SJCRH30 (cell line): ENCODE data around the gene KIAA1755. TPM values are rescaled to one million over a fixed set of nuclear protein-coding genes. Genes with fewer than 3 reads are reported as not detected.

Experiments
- DNase-seq, 2 experiments: peaks; one replicate each; pipeline ENCODE4 v3.0.0-alpha.2; 2015 to 2020
- H3K27ac ChIP-seq: fragments of 250-450 bp; sonication (Bioruptor Pico); 2 replicates; pipeline ENCODE4 v1.5.1; 2020; ENCODE audit warnings: mild to moderate bottlenecking, moderate library complexity
- H3K27me3 ChIP-seq: fragments of 250-450 bp; sonication (Bioruptor Pico); 2 replicates; pipeline ENCODE4 v1.5.1; 2020; ENCODE audit warnings: mild to moderate bottlenecking, moderate library complexity
- H3K36me3 ChIP-seq: fragments of 250-450 bp; sonication (Bioruptor Pico); 2 replicates; pipeline ENCODE4 v1.5.1; 2020; ENCODE audit warnings: mild to moderate bottlenecking, moderate library complexity
- H3K4me1 ChIP-seq: fragments of 250-450 bp; sonication (Bioruptor Pico); 2 replicates; pipeline ENCODE4 v1.5.1; 2020; ENCODE audit warnings: mild to moderate bottlenecking, moderate library complexity
- H3K4me3 ChIP-seq: fragments of 250-450 bp; sonication (Bioruptor Pico); 2 replicates; pipeline ENCODE4 v1.5.1; 2020; ENCODE audit warnings: mild to moderate bottlenecking, moderate library complexity
- H3K9me3 ChIP-seq: fragments of 250-450 bp; sonication (Bioruptor Pico); replicated peaks from 2 replicates; pipeline ENCODE4 v1.5.1; 2020; ENCODE audit warnings: mild to moderate bottlenecking, moderate library complexity
- total RNA-seq: library from RNA; depleted of rRNA; stranded (reverse); fragments of >200 nt; shearing (Covaris generic); gene quantifications from 2 replicates; pipeline ENCODE4 v1.2.3, GENCODE V29; 2014

Gene KIAA1755
- total RNA-seq, 1 experiment from 2014 or later, result 1.4 TPM

GRCh38 chr20:38196592-38196991 is 63.9 kb downstream of the KIAA1755 start:
- H3K27ac ChIP-seq, result no peak overlapping the region
- H3K27me3 ChIP-seq, result no peaks in the 10 kb centered on the region
- H3K9me3 ChIP-seq, result no peaks in the 10 kb centered on the region
- DNase-seq, result peak in 1 of 2 experiments; percentile 33
- H3K36me3 ChIP-seq, result no peaks in the 10 kb centered on the region
- H3K4me1 ChIP-seq, result peaks cover 22% of the 10 kb centered on the region
- H3K4me3 ChIP-seq, result no peak overlapping the region

GRCh38 chr20:38196076-38196475 is 64.5 kb downstream of the KIAA1755 start:
- no peak for DNase-seq
- Histone ChIP-seq H3K27ac (no peak overlapping the region), H3K9me3 (no peaks in the 10 kb centered on the region), H3K4me3 (no peak overlapping the region), H3K4me1 (peaks cover 22% of the 10 kb centered on the region), H3K27me3 (no peaks in the 10 kb centered on the region), H3K36me3 (no peaks in the 10 kb centered on the region)

GRCh38 chr20:38195521-38195920 is 65.0 kb downstream of the KIAA1755 start:
- DNase-seq, result peak in 1 of 2 experiments; percentile 37
- no peak overlapping the region for H3K27ac ChIP-seq
- no peaks in the 10 kb centered on the region for H3K9me3 ChIP-seq
- H3K4me3 ChIP-seq, result no peak overlapping the region
- peaks cover 22% of the 10 kb centered on the region for H3K4me1 ChIP-seq
- no peaks in the 10 kb centered on the region for H3K36me3 ChIP-seq
- no peaks in the 10 kb centered on the region for H3K27me3 ChIP-seq

- Histone ChIP-seq H3K36me3 (no peaks in the 10 kb centered on the region), H3K27me3 (no peaks in the 10 kb centered on the region), H3K27ac (no peak overlapping the region), H3K9me3 (no peaks in the 10 kb centered on the region), H3K4me1 (peaks cover 22% of the 10 kb centered on the region), H3K4me3 (no peak overlapping the region)
- DNase-seq, result peak in 1 of 2 experiments; percentile 51
These were observed 65.5 kb downstream of the KIAA1755 start for GRCh38 chr20:38194971-38195504.

- Histone ChIP-seq H3K9me3 (no peaks in the 10 kb centered on the region), H3K4me3 (no peak overlapping the region), H3K36me3 (no peaks in the 10 kb centered on the region), H3K27ac (no peak overlapping the region), H3K27me3 (no peaks in the 10 kb centered on the region), H3K4me1 (peaks cover 20% of the 10 kb centered on the region)
- DNase-seq, result no peak
These were observed 66.9 kb downstream of the KIAA1755 start for GRCh38 chr20:38193586-38194105.

GRCh38 chr20:38192323-38192885 is 68.1 kb downstream of the KIAA1755 start:
- no peak overlapping the region for H3K4me3 ChIP-seq
- DNase-seq, result no peak
- H3K36me3 ChIP-seq, result no peaks in the 10 kb centered on the region

GRCh38 chr20:38191654-38192053 is 68.9 kb downstream of the KIAA1755 start:
- no peaks in the 10 kb centered on the region for H3K36me3 ChIP-seq
- DNase-seq, result no peak
- H3K27ac ChIP-seq, result no peak overlapping the region
- H3K4me3 ChIP-seq, result no peak overlapping the region
- no peaks in the 10 kb centered on the region for H3K9me3 ChIP-seq
- H3K27me3 ChIP-seq, result no peaks in the 10 kb centered on the region
- H3K4me1 ChIP-seq, result peaks cover 15% of the 10 kb centered on the region

More at GRCh38 chr20:38192323-38192885, 68.1 kb downstream of the KIAA1755 start:
- Histone ChIP-seq H3K4me1 (peaks cover 15% of the 10 kb centered on the region), H3K27me3 (no peaks in the 10 kb centered on the region), H3K27ac (no peak overlapping the region), H3K9me3 (no peaks in the 10 kb centered on the region)

GRCh38 chr20:38190936-38191371 is 69.6 kb downstream of the KIAA1755 start:
- no peaks in the 10 kb centered on the region for H3K36me3 ChIP-seq
- no peak overlapping the region for H3K4me3 ChIP-seq
- no peaks in the 10 kb centered on the region for H3K27me3 ChIP-seq
- no peaks in the 10 kb centered on the region for H3K9me3 ChIP-seq
- H3K4me1 ChIP-seq, result peaks cover 11% of the 10 kb centered on the region
- H3K27ac ChIP-seq, result no peak overlapping the region
- no peak for DNase-seq

- Histone ChIP-seq H3K36me3 (no peaks in the 10 kb centered on the region), H3K9me3 (no peaks in the 10 kb centered on the region), H3K27ac (no peak overlapping the region), H3K27me3 (no peaks in the 10 kb centered on the region), H3K4me3 (no peak overlapping the region), H3K4me1 (peaks cover 6% of the 10 kb centered on the region)
- no peak for DNase-seq
These were observed 70.4 kb downstream of the KIAA1755 start for GRCh38 chr20:38190166-38190565.

- H3K27ac ChIP-seq, result no peak overlapping the region
- H3K36me3 ChIP-seq, result no peaks in the 10 kb centered on the region
- no peak overlapping the region for H3K4me3 ChIP-seq
- H3K9me3 ChIP-seq, result no peaks in the 10 kb centered on the region; the same call in 1 of the 2 replicates
- H3K27me3 ChIP-seq, result no peaks in the 10 kb centered on the region
- no peak for DNase-seq
- no peaks in the 10 kb centered on the region for H3K4me1 ChIP-seq
These were observed 73.0 kb downstream of the KIAA1755 start for GRCh38 chr20:38187517-38187916.

- DNase-seq, result no peak
- no peaks in the 10 kb centered on the region for H3K27me3 ChIP-seq
- H3K4me3 ChIP-seq, result no peak overlapping the region
- H3K4me1 ChIP-seq, result peaks cover 6% of the 10 kb centered on the region
- no peak overlapping the region for H3K27ac ChIP-seq
- no peaks in the 10 kb centered on the region; the same call in 1 of the 2 replicates for H3K9me3 ChIP-seq
- H3K36me3 ChIP-seq, result no peaks in the 10 kb centered on the region
These were observed 73.7 kb downstream of the KIAA1755 start for GRCh38 chr20:38186788-38187221.

GRCh38 chr20:38184101-38184500 is 76.4 kb downstream of the KIAA1755 start:
- no peak for DNase-seq
- H3K27ac ChIP-seq, result no peak overlapping the region
- H3K4me3 ChIP-seq, result no peak overlapping the region
- H3K9me3 ChIP-seq, result no peaks in the 10 kb centered on the region; the same call in 1 of the 2 replicates
- H3K36me3 ChIP-seq, result no peaks in the 10 kb centered on the region
- no peaks in the 10 kb centered on the region for H3K27me3 ChIP-seq
- H3K4me1 ChIP-seq, result peaks cover 31% of the 10 kb centered on the region

- no peak overlapping the region for H3K4me3 ChIP-seq
- no peaks in the 10 kb centered on the region; the same call in 1 of the 2 replicates for H3K9me3 ChIP-seq
- H3K27me3 ChIP-seq, result no peaks in the 10 kb centered on the region
- no peak for DNase-seq
- peaks cover 32% of the 10 kb centered on the region for H3K4me1 ChIP-seq
- H3K27ac ChIP-seq, result no peak overlapping the region
- no peaks in the 10 kb centered on the region for H3K36me3 ChIP-seq
These were observed 78.6 kb downstream of the KIAA1755 start for GRCh38 chr20:38181971-38182370.

- Histone ChIP-seq H3K36me3 (no peaks in the 10 kb centered on the region), H3K4me1 (peaks cover 32% of the 10 kb centered on the region), H3K4me3 (no peak overlapping the region), H3K27ac (peak overlapping the region; percentile 18), H3K27me3 (no peaks in the 10 kb centered on the region), H3K9me3 (no peaks in the 10 kb centered on the region; the same call in 1 of the 2 replicates)
- peak; percentile 94 to 96 for DNase-seq
These were observed 79.2 kb downstream of the KIAA1755 start for GRCh38 chr20:38181207-38181801.

- H3K9me3 ChIP-seq, result no peaks in the 10 kb centered on the region; the same call in 1 of the 2 replicates
- peaks cover 32% of the 10 kb centered on the region for H3K4me1 ChIP-seq
- no peaks in the 10 kb centered on the region for H3K27me3 ChIP-seq
- no peaks in the 10 kb centered on the region for H3K36me3 ChIP-seq
- H3K4me3 ChIP-seq, result no peak overlapping the region
- H3K27ac ChIP-seq, result peak overlapping the region; percentile 18
- DNase-seq, result peak; percentile 77 to 85
These were observed 79.8 kb downstream of the KIAA1755 start for GRCh38 chr20:38180781-38181180.
